H1 (cell line): ENCODE measurements around the gene NKD2. TPM values are rescaled to one million over a fixed set of nuclear protein-coding genes. Genes with fewer than 3 reads are reported as not detected.

Experiments used
- CTCF ChIA-PET: fragments of 300-600 bp; sonication (Branson Sonifier 250); formaldehyde crosslinking; loops from one replicate; lab custom pipeline; 2021; ENCODE audit not compliant: partially characterized antibody; lab: Charles Lee
- POLR2A ChIA-PET: fragments of 300-600 bp; sonication (Branson Sonifier 250); formaldehyde crosslinking; loops from one replicate; lab custom pipeline; 2021; ENCODE audit warnings: inconsistent platforms; ENCODE audit not compliant: partially characterized antibody; lab: Charles Lee
- DNase-seq, 2 experiments: peaks; one replicate each; pipeline versions ENCODE4 v3.0.0 to v3.0.0-alpha.2; 2010 to 2022; ENCODE audit warnings: low spot score in 2 of 2, low read depth in 1 of 2, mixed read lengths in 1 of 2
- FAIRE-seq: peaks from 2 replicates; lab custom pipeline; 2011; peaks lifted over from hg19 to GRCh38; lab: Jason Lieb, UNC
- H2AFZ ChIP-seq: 2 replicates; pipeline ENCODE4 v1.8.1; 2012; ENCODE audit warnings: low read length, inconsistent platforms
- H2AK5ac ChIP-seq: 2 replicates; pipeline ENCODE4 v1.6.1; 2013; ENCODE audit warnings: low read depth, low read length
- H2BK120ac ChIP-seq: replicated peaks from 2 replicates; pipeline ENCODE3; 2013; ENCODE audit warnings: low read depth, low read length, inconsistent platforms
- H2BK12ac ChIP-seq: 2 replicates; pipeline ENCODE4 v1.6.1; 2013; ENCODE audit warnings: low read depth, low read length
- H2BK15ac ChIP-seq: 2 replicates; pipeline ENCODE4 v1.6.1; 2013; ENCODE audit warnings: low read length
- H2BK20ac ChIP-seq: 2 replicates; pipeline ENCODE4 v1.6.1; 2013; ENCODE audit warnings: low read length
- H2BK5ac ChIP-seq: 2 replicates; pipeline ENCODE4 v1.6.1; 2013; ENCODE audit warnings: low read depth, low read length
- H3K14ac ChIP-seq: 2 replicates; pipeline ENCODE4 v1.6.1; 2013; ENCODE audit warnings: inconsistent platforms; ENCODE audit not compliant: insufficient read length
- H3K18ac ChIP-seq: 2 replicates; pipeline ENCODE4 v1.6.1; 2013; ENCODE audit warnings: low read length; ENCODE audit errors: extremely low read depth
- H3K23ac ChIP-seq: 2 replicates; pipeline ENCODE4 v1.6.1; 2013; ENCODE audit warnings: inconsistent platforms; ENCODE audit not compliant: insufficient read length
- H3K23me2 ChIP-seq: 2 replicates; pipeline ENCODE4 v1.6.1; 2013; ENCODE audit warnings: low read depth, low read length
- H3K27ac ChIP-seq: 2 replicates; pipeline ENCODE4 v1.6.1; 2011; ENCODE audit warnings: low read depth, low read length, inconsistent platforms
- H3K27me3 ChIP-seq, 4 experiments: replicated peaks in 1 of 4; 1 replicate in 1 of 4; 2 replicates in 3 of 4; pipeline versions ENCODE4 v1.6.1 to v1.8.1; 2011 to 2013; ENCODE audit warnings: low read length in 3 of 4, mild to moderate bottlenecking in 3 of 4, inconsistent platforms in 2 of 4, mixed read lengths in 2 of 4, moderate library complexity in 1 of 4; ENCODE audit not compliant: control insufficient read depth in 3 of 4, insufficient read depth in 3 of 4; ENCODE audit errors: extremely low read depth in 1 of 4
- H3K36me3 ChIP-seq, 4 experiments: 2 replicates each; pipeline versions ENCODE4 v1.6.1 to v1.8.1; 2011 to 2013; ENCODE audit warnings: mild to moderate bottlenecking in 4 of 4, low read length in 3 of 4, moderate library complexity in 2 of 4, control low read depth in 1 of 4, inconsistent platforms in 1 of 4; ENCODE audit not compliant: insufficient read depth in 4 of 4, control insufficient read depth in 2 of 4
- H3K4ac ChIP-seq: replicated peaks from 2 replicates; pipeline ENCODE3; 2013; ENCODE audit warnings: low read length, low read depth, mixed read lengths, inconsistent platforms; ENCODE audit not compliant: insufficient read length
- H3K4me1 ChIP-seq, 4 experiments: replicated peaks in 1 of 4; 1 replicate in 1 of 4; 2 replicates in 3 of 4; pipeline versions ENCODE4 v1.6.1 to v1.8.1; 2011 to 2013; ENCODE audit warnings: low read length in 3 of 4, inconsistent platforms in 2 of 4, mixed read lengths in 1 of 4; ENCODE audit not compliant: insufficient read depth in 4 of 4, control insufficient read depth in 3 of 4
- H3K4me2 ChIP-seq, 2 experiments: 2 replicates each; pipeline versions ENCODE4 v1.6.1 to v1.8.1; 2011 to 2013; ENCODE audit warnings: low read depth in 2 of 2, low read length in 2 of 2, control low read depth in 1 of 2, inconsistent platforms in 1 of 2, mild to moderate bottlenecking in 1 of 2; ENCODE audit not compliant: insufficient read depth in 1 of 2
- H3K4me3 ChIP-seq, 4 experiments: fragments of 200-600, 300-600 bp in 1 of 4; sonication (generic), shearing (Covaris generic), sonication (Bioruptor Twin) in 1 of 4; 2 replicates each; pipeline versions ENCODE4 v1.5.1 to v1.8.1; 2011 to 2016; ENCODE audit warnings: low read length in 4 of 4, low read depth in 3 of 4, control low read depth in 2 of 4, inconsistent platforms in 2 of 4, mild to moderate bottlenecking in 2 of 4, mixed read lengths in 1 of 4, moderate library complexity in 1 of 4; ENCODE audit not compliant: insufficient read depth in 2 of 4; ENCODE audit errors: extremely low read depth in 1 of 4
- H3K56ac ChIP-seq: replicated peaks from 2 replicates; pipeline ENCODE3; 2013; ENCODE audit warnings: low read depth, mild to moderate bottlenecking, mixed read lengths, low read length, inconsistent platforms; ENCODE audit not compliant: insufficient read length
- H3K79me1 ChIP-seq: 2 replicates; pipeline ENCODE4 v1.6.1; 2013; ENCODE audit warnings: low read depth, low read length, control low read depth
- H3K79me2 ChIP-seq, 2 experiments: 2 replicates each; pipeline versions ENCODE4 v1.6.1 to v1.8.1; 2012 to 2013; ENCODE audit warnings: low read length in 2 of 2, mild to moderate bottlenecking in 2 of 2, inconsistent platforms in 1 of 2; ENCODE audit not compliant: insufficient read depth in 2 of 2, control insufficient read depth in 1 of 2
- H3K9ac ChIP-seq, 4 experiments: replicated peaks in 1 of 4; 1 replicate in 1 of 4; 2 replicates in 3 of 4; pipeline versions ENCODE4 v1.6.1 to v1.8.1; 2011 to 2013; ENCODE audit warnings: low read depth in 3 of 4, low read length in 3 of 4, control low read depth in 2 of 4, mild to moderate bottlenecking in 2 of 4, moderate library complexity in 2 of 4, inconsistent platforms in 1 of 4; ENCODE audit errors: extremely low read depth in 1 of 4
- H3K9me3 ChIP-seq, 2 experiments: 2 replicates each; pipeline versions ENCODE4 v1.6.1 to v1.8.1; 2012 to 2013; ENCODE audit warnings: mild to moderate bottlenecking in 2 of 2, moderate library complexity in 2 of 2, control low read depth in 1 of 2, inconsistent platforms in 1 of 2, low read depth in 1 of 2, low read length in 1 of 2, mixed read lengths in 1 of 2; ENCODE audit not compliant: insufficient read depth in 2 of 2
- H4K20me1 ChIP-seq, 2 experiments: replicated peaks in 1 of 2; 2 replicates each; pipeline versions ENCODE3 to v1.8.1; 2011 to 2013; ENCODE audit warnings: inconsistent platforms in 2 of 2, low read length in 2 of 2, mild to moderate bottlenecking in 1 of 2; ENCODE audit not compliant: insufficient read depth in 2 of 2, control insufficient read depth in 1 of 2
- H4K5ac ChIP-seq: 2 replicates; pipeline ENCODE4 v1.6.1; 2013; ENCODE audit warnings: low read length, low read depth, mixed read lengths, inconsistent platforms; ENCODE audit not compliant: insufficient read length
- H4K8ac ChIP-seq: 2 replicates; pipeline ENCODE4 v1.8.0; 2013; ENCODE audit warnings: mild to moderate bottlenecking, moderate library complexity, low read length, inconsistent platforms; ENCODE audit not compliant: insufficient read depth; ENCODE audit errors: extremely low read depth
- H4K91ac ChIP-seq: replicated peaks from 2 replicates; pipeline ENCODE3; 2013; ENCODE audit warnings: low read length, mixed read lengths, inconsistent platforms; ENCODE audit not compliant: insufficient read length
- ASH2L ChIP-seq: fragments of 200-600, 300-600 bp; sonication (generic); IDR thresholded peaks from one replicate; pipeline ENCODE4 v1.7.1; 2017; ENCODE audit warnings: low read length
- BACH1 ChIP-seq: IDR thresholded peaks from 2 replicates; pipeline ENCODE4 v1.6.1; 2012; ENCODE audit warnings: low read length, improper control_type of control experiment
- BCL11A ChIP-seq, 2 experiments: IDR thresholded peaks; one replicate each; pipeline ENCODE4 v1.6.1; 2011; ENCODE audit warnings: low read depth in 2 of 2, low read length in 2 of 2, mild to moderate bottlenecking in 2 of 2
- GABPA ChIP-seq: IDR thresholded peaks from 2 replicates; pipeline ENCODE4 v1.6.1; 2011; ENCODE audit warnings: mild to moderate bottlenecking, low read length, moderate library complexity, borderline replicate concordance; ENCODE audit not compliant: insufficient read depth
- HDAC6 ChIP-seq: IDR thresholded peaks from one replicate; pipeline ENCODE4 v1.7.1; 2012; ENCODE audit warnings: low read depth, mild to moderate bottlenecking, inconsistent platforms, low read length, moderate library complexity
- KDM1A ChIP-seq: fragments of 200-600, 300-600 bp; sonication (generic); IDR thresholded peaks from 2 replicates; pipeline ENCODE4 v1.7.1; 2016; ENCODE audit warnings: mild to moderate bottlenecking, low read length, borderline replicate concordance
- MAFK ChIP-seq: IDR thresholded peaks from 2 replicates; pipeline ENCODE4 v1.6.1; 2012; ENCODE audit warnings: low read depth, mild to moderate bottlenecking, improper control_type of control experiment, low read length
- SAP30 ChIP-seq: fragments of 300-600 bp; sonication (generic); IDR thresholded peaks from 2 replicates; pipeline ENCODE4 v1.7.1; 2012; ENCODE audit warnings: low read length, moderate library complexity, mild to moderate bottlenecking, inconsistent platforms; ENCODE audit not compliant: insufficient read depth, insufficient replicate concordance
- SIX5 ChIP-seq: IDR thresholded peaks from 2 replicates; pipeline ENCODE4 v1.6.1; 2011; ENCODE audit warnings: mild to moderate bottlenecking, low read depth, low read length
- SUZ12 ChIP-seq: fragments of 200-600 bp; sonication (generic); IDR thresholded peaks from 2 replicates; pipeline ENCODE4 v1.6.1; 2012; ENCODE audit warnings: mild to moderate bottlenecking, inconsistent platforms, low read length, moderate library complexity, mixed read lengths
- TCF12 ChIP-seq: IDR thresholded peaks from 2 replicates; pipeline ENCODE4 v1.6.1; 2011; ENCODE audit warnings: low read depth, mild to moderate bottlenecking, low read length
- WGBS, 2 experiments: shearing (Covaris generic) in 1 of 2; methylation state at CpG; one replicate each; pipeline versions ENCODE4 v1.1.6 to v1.1.7; 2013 to 2015; ENCODE audit warnings: low lambda C conversion rate in 2 of 2, mixed read lengths in 2 of 2, inconsistent platforms in 1 of 2, low coverage in 1 of 2, missing lambda C conversion rate in 1 of 2; ENCODE audit not compliant: insufficient replicate concordance in 2 of 2, insufficient coverage in 1 of 2, insufficient read length in 1 of 2; ENCODE audit errors: extremely low coverage in 1 of 2, missing lambda C conversion rate in 1 of 2; 5-methylcytosine and 5-hydroxymethylcytosine counted together
- polyA plus RNA-seq, 7 experiments: library from polyadenylated mRNA; depleted of rRNA in 3 of 7; stranded (reverse) in 5 of 7; unstranded in 2 of 7; fragments of >200 nt in 5 of 7; fragments of 200-250 nt in 2 of 7; gene quantifications; 1 replicate in 5 of 7; 2 replicates in 1 of 7; 4 replicates in 1 of 7; pipeline versions ENCODE4 v1.2.1 to v1.2.3, GENCODE V29; 2011 to 2013; ENCODE audit warnings: missing spikeins in 2 of 7, mixed read lengths in 2 of 7
- total RNA-seq: library from RNA; stranded (reverse); fragmentation: NEBNext Ultra II Directional; extraction: Animal tissue kit (Norgen Biotek cat#: 25700); gene quantifications from 2 replicates; pipeline ENCODE4 v1.2.1, GENCODE V29; 2021
- TF ChIP-seq, protein P1 (sequence below): IDR thresholded peaks from 2 replicates; pipeline ENCODE4 v1.6.1; 2012; ENCODE audit warnings: low read length, inconsistent platforms

Gene NKD2
- total and polyA plus RNA-seq, 2 of the 8 experiments (the other 6 are each of a cell fraction or from before 2014, with no cell fraction given), result 5.5 to 7.9 TPM

DNA sequence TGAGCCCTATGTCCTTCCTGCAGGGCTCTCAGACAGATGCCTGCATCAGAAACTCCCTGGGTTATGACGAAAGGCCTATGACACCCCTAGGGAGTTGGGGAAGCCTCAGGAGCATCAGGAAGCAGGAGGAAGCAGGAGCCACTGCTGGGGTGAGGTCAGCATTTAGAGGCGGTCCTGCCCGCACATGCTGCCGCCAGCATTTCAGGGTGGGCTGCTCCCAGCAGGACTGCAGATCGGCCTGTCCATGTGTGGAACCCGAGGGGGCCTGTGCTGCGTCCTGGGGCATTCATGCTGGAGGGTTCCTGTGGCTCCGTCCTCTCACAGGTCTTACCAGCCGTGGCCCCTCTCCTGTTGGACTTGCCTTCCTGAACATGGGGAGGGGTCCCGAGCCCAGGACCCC lies 6.9 kb downstream of the NKD2 start:
- POLR2A ChIA-PET, result no interaction called here
- no peak for FAIRE-seq
- TF ChIP-seq, protein P1, sequence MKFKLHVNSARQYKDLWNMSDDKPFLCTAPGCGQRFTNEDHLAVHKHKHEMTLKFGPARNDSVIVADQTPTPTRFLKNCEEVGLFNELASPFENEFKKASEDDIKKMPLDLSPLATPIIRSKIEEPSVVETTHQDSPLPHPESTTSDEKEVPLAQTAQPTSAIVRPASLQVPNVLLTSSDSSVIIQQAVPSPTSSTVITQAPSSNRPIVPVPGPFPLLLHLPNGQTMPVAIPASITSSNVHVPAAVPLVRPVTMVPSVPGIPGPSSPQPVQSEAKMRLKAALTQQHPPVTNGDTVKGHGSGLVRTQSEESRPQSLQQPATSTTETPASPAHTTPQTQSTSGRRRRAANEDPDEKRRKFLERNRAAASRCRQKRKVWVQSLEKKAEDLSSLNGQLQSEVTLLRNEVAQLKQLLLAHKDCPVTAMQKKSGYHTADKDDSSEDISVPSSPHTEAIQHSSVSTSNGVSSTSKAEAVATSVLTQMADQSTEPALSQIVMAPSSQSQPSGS, result no peak
- TF ChIP-seq SIX5 (no peak), MAFK (no peak), GABPA (no peak), SAP30 (no peak), KDM1A (no peak), HDAC6 (no peak), ASH2L (no peak), TCF12 (no peak), BACH1 (no peak), SUZ12 (no peak), BCL11A (IDR thresholded peaks at IDR 0.05; ENCODE audit: low read depth in 2 of 2, low read length in 2 of 2) (no peak)

More for the DNA sequence above, 6.9 kb downstream of the NKD2 start:
- Histone ChIP-seq H2AFZ (no peak overlapping the region), H3K9me3 (no peaks in the 10 kb centered on the region), H2BK5ac (no peak overlapping the region), H4K8ac (no peak overlapping the region), H3K4me3 (no peak overlapping the region), H3K14ac (no peak overlapping the region), H2BK12ac (no peak overlapping the region), H3K23me2 (no peaks in the 10 kb centered on the region), H3K79me1 (no peaks in the 10 kb centered on the region), H3K36me3 (no peaks in the 10 kb centered on the region), H4K5ac (no peak overlapping the region), H3K79me2 (no peaks in the 10 kb centered on the region), H3K27ac (no peak overlapping the region), H3K27me3 (peaks cover 0 to 4% (median 1%) of the 10 kb centered on the region in 4 experiments; a peak in 4 of 7 replicates), H3K56ac (no peak overlapping the region), H3K23ac (no peak overlapping the region), H2BK20ac (no peak overlapping the region), H3K4me2 (no peak overlapping the region), H2BK120ac (no peak overlapping the region), H3K4ac (no peak overlapping the region), H4K20me1 (peaks cover 0 to 5% of the 10 kb centered on the region in 2 experiments), H4K91ac (no peak overlapping the region), H3K4me1 (peaks cover under 1 to 11% (median 5%) of the 10 kb centered on the region in 4 experiments; a peak in 6 of 7 replicates), H3K9ac (no peak overlapping the region), H2BK15ac (no peak overlapping the region), H2AK5ac (no peak overlapping the region), H3K18ac (no peak overlapping the region; the same call in 1 of the 2 replicates)
- WGBS, 2 experiments, result 92% methylated on average over 9 of the region's 10 CpGs; no CpG with 5 or more reads in 1 of the 2 experiments
- CTCF ChIA-PET, result interaction anchor here (0.5 to 4.0 kb wide), 7 partner anchors 9 to 563 kb away, joined by 3 to 24 read pairs (median 4); partner anchors contain the start of gene NKD2
- no peak for DNase-seq
